Esophagus muscularis mucosa (tissue), 4 donors: ENCODE results near the gene WDR62. TPM values are rescaled to one million over a fixed set of nuclear protein-coding genes. Genes with fewer than 3 reads are reported as not detected.

Source experiments
- DNase-seq: peaks from one replicate; pipeline ENCODE4 v3.0.0-alpha.2; 2017; ENCODE audit errors: extremely low spot score
- H3K27ac ChIP-seq, 4 donors: fragments of 200-600 bp; sonication (generic); replicated peaks in 1 of 4; 1 replicate in 3 of 4; 2 replicates in 1 of 4; pipeline ENCODE4 v1.5.1; 2016 to 2019; ENCODE audit warnings: mild to moderate bottlenecking in 1 of 4
- H3K27me3 ChIP-seq, 4 donors: fragments of 200-600 bp; sonication (generic); one replicate each; pipeline versions ENCODE4 v1.5.1 to v1.6.0; 2016 to 2019
- H3K36me3 ChIP-seq, 4 donors: fragments of 200-600 bp; sonication (generic); one replicate each; pipeline ENCODE4 v1.5.1; 2016 to 2019
- H3K4me1 ChIP-seq, 4 donors: fragments of 200-600 bp; sonication (generic); one replicate each; pipeline ENCODE4 v1.5.1; 2016 to 2019
- H3K4me3 ChIP-seq, 4 donors: fragments of 200-600 bp; sonication (generic); 1 replicate in 2 of 4; 2 replicates in 2 of 4; pipeline ENCODE4 v1.5.1; 2016 to 2019; ENCODE audit warnings: mild to moderate bottlenecking in 4 of 4, moderate library complexity in 1 of 4
- H3K9me3 ChIP-seq, 4 donors: fragments of 200-600 bp; sonication (generic); 1 replicate in 3 of 4; 2 replicates in 1 of 4; pipeline ENCODE4 v1.5.1; 2016 to 2019
- EP300 ChIP-seq: sonication (generic); formaldehyde crosslinking; IDR thresholded peaks from one replicate; pipeline ENCODE4 v1.6.1; 2017; ENCODE audit warnings: antibody characterized with exemption
- POLR2A ChIP-seq: fragments of 450-650 bp; IDR thresholded peaks from one replicate; pipeline ENCODE4 v1.6.1; 2017; ENCODE audit warnings: antibody characterized with exemption, moderate library complexity, mild to moderate bottlenecking, low read depth
- POLR2AphosphoS5 ChIP-seq, 2 donors: sonication (generic); formaldehyde crosslinking; IDR thresholded peaks; one replicate each; pipeline ENCODE4 v1.6.1; 2017; ENCODE audit warnings: antibody characterized with exemption in 2 of 2
- WGBS: methylation state at CpG from one replicate; pipeline ENCODE4 v1.1.5; 2018; 5-methylcytosine and 5-hydroxymethylcytosine counted together
- intact Hi-C: fragments of 100-400 bp; cut with DNase I; formaldehyde crosslinking; loops from one replicate; pipeline ENCODE4 v1.15.1; 2023
- total RNA-seq, 4 donors: library from RNA; depleted of rRNA; stranded (reverse); fragments of >200 nt; gene quantifications; one replicate each; pipeline versions ENCODE4 v1.1.0 to v1.2.1, GENCODE V29; 2016
- TF ChIP-seq, protein P1 (sequence below), 3 experiments: fragments of 200-600 bp in 2 of 3; fragments of 450-650 bp in 1 of 3; sonication (generic) in 2 of 3; IDR thresholded peaks; one replicate each; pipeline ENCODE4 v1.5.1; 2017 to 2019; ENCODE audit warnings: antibody characterized with exemption in 3 of 3, mild to moderate bottlenecking in 2 of 3, moderate library complexity in 1 of 3

Gene WDR62
- total RNA-seq, 4 donors from 2014 or later: 0.26 to 0.52 (median 0.50) TPM; not detected in 1

DNA sequence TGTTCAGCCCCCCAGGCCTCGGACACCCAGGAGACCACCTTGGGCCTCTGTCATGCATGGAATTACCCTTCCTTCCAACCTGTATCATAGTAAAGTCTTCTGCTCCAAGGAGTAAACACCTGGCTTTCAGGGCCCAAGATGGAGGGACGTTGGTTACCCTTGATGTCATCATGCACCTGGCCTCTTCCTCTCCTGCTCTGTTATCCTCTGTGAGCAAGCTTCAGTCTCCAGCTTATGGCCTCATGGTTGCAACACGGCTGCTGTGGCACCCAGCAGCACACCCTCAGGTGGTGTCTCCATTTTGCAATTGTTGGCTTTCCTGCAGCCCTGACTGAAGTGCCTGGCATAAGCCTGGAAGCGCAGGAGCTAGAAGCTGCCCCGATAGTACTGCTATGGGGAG is 52.3 kb downstream of the WDR62 start:
- WGBS: 93% methylated on average over 5 of the region's 5 CpGs
- Histone ChIP-seq H3K4me3 (no peak overlapping the region), H3K4me1 (no peaks in the 10 kb centered on the region), H3K9me3 (no peaks in the 10 kb centered on the region), H3K36me3 (peaks cover 4 to 49% (median 24%) of the 10 kb centered on the region in 4 donors), H3K27me3 (no peaks in the 10 kb centered on the region), H3K27ac (no peak overlapping the region)
- TF ChIP-seq POLR2A (no peak), POLR2AphosphoS5 (IDR thresholded peaks at IDR 0.05) (no peak), EP300 (no peak)
- TF ChIP-seq, protein P1, sequence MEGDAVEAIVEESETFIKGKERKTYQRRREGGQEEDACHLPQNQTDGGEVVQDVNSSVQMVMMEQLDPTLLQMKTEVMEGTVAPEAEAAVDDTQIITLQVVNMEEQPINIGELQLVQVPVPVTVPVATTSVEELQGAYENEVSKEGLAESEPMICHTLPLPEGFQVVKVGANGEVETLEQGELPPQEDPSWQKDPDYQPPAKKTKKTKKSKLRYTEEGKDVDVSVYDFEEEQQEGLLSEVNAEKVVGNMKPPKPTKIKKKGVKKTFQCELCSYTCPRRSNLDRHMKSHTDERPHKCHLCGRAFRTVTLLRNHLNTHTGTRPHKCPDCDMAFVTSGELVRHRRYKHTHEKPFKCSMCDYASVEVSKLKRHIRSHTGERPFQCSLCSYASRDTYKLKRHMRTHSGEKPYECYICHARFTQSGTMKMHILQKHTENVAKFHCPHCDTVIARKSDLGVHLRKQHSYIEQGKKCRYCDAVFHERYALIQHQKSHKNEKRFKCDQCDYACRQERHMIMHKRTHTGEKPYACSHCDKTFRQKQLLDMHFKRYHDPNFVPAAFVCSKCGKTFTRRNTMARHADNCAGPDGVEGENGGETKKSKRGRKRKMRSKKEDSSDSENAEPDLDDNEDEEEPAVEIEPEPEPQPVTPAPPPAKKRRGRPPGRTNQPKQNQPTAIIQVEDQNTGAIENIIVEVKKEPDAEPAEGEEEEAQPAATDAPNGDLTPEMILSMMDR (IDR thresholded peaks at IDR 0.05): no peak
- intact Hi-C loops: no loop called here
- no peak for DNase-seq

DNA sequence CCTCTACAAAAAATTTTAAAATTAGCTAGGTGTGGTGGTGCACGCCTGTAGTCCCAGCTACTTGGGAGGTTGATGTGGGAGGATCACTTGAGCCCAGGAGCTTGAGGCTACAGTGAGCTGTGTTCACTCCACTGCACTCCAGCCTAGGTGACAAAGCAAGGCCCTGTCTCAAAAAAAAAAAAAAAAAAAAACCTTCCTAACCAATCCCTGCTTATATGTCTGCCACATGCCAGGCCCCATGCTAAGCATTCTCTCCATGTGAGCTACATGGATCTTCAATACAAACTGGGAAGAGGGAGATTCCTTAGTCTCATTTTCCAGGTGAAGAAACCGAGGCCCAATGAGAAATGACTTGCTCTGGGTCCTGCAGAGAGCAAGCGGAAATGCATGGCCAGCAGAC is 54.0 kb downstream of the WDR62 start:
- peaks cover 14 to 65% (median 40%) of the 10 kb centered on the region in 4 donors for H3K36me3 ChIP-seq
- TF ChIP-seq EP300 (no peak), POLR2A (no peak), POLR2AphosphoS5 (IDR thresholded peaks at IDR 0.05) (no peak)
- TF ChIP-seq, protein P1 (IDR thresholded peaks at IDR 0.05): no peak
- H3K4me1 ChIP-seq: peaks cover 5 to 12% (median 7%) of the 10 kb centered on the region in 4 donors
- DNase-seq: no peak
- H3K4me3 ChIP-seq: no peak overlapping the region
- WGBS: 95% methylated on average over 3 of the region's 3 CpGs
- H3K9me3 ChIP-seq: no peaks in the 10 kb centered on the region
- intact Hi-C loops: no loop called here
- H3K27me3 ChIP-seq: no peaks in the 10 kb centered on the region
- no peak overlapping the region for H3K27ac ChIP-seq

DNA sequence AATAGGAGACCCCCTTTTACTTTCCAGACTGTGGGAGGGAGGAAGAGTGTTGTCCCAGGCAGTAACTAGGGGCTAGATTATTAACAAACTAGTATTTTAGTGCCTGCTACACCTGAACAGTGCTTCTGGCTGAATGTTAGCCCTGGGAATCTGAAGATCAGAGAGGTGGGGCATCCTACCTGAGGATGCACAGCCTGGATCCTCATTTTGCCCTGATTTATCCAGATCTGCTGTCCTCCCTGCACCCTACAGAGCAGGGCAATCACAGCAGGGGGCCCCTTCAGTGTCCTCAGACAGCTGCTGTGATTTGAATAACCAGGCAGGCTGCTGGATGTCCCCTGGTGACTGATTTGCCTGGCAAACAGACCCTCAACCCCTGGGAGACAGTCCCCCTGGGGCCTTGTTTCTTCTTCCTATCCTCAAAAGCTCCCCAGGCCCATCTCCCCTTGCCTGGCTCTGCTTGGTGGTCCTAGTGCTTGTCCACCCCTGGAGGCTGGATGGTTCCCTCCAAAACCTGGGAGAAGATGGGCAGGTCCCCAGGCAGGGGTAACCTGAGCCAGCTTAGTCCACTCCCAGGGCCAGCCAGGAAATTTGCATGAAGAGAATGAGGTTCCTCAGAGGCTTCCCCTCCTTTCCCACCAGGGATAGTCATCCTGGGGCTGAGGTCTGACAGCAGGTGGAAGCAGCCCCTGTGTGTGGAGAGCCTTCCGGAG is 55.9 kb downstream of the WDR62 start, which contains the start of gene OVOL3:
OVOL3 (plus strand) TSS at position 657 of the 713 bp plus-strand sequence. CDS start 60 bp downstream, outside the sequence.
- Histone ChIP-seq H3K4me3 (no peak within 1 kb of the TSS), H3K36me3 (peaks cover 14 to 65% (median 40%) of the 10 kb centered on the region in 4 donors), H3K27ac (no peak within 1 kb of the TSS), H3K4me1 (peaks cover 10 to 18% (median 14%) of the 10 kb centered on the region in 4 donors), H3K27me3 (no peaks in the 10 kb centered on the region), H3K9me3 (no peaks in the 10 kb centered on the region)
- intact Hi-C loops: loop anchor here (5.0 kb wide), 2 partner anchors 53 to 113 kb away; partner anchors contain the start of gene SDHAF1
- no peak for TF ChIP-seq POLR2AphosphoS5 (IDR thresholded peaks at IDR 0.05)
- TF ChIP-seq POLR2A: no peak
- TF ChIP-seq, protein P1 (IDR thresholded peaks at IDR 0.05): no peak
- no peak for TF ChIP-seq EP300
- 67% methylated on average over 1 of the region's 1 CpG for WGBS
- DNase-seq: no peak

DNA sequence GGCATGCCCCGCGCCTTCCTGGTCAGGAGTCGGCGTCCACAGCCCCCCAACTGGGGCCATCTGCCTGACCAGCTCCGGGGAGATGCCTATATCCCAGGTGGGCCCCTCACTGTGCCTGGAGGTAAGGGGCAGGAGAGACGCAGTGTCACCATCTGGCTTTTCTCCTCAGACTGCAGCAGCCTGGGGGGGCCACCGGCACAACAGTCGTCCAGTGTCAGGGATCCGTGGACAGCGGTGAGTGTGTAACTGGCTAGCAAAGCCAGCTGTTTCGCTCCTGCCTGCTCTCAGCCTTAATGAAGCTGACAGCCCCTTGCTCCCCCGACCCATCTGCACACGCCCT is 56.5 kb downstream of the WDR62 start:
- intact Hi-C loops: loop anchor here (5.0 kb wide), 2 partner anchors 54 to 114 kb away; partner anchors contain the start of gene SDHAF1
- Histone ChIP-seq H3K4me1 (peaks cover 15 to 23% (median 19%) of the 10 kb centered on the region in 4 donors), H3K27ac (no peak overlapping the region), H3K9me3 (no peaks in the 10 kb centered on the region), H3K4me3 (no peak overlapping the region), H3K36me3 (peaks cover 14 to 62% (median 40%) of the 10 kb centered on the region in 4 donors), H3K27me3 (no peaks in the 10 kb centered on the region)
- TF ChIP-seq, protein P1 (IDR thresholded peaks at IDR 0.05): no peak
- no peak for TF ChIP-seq EP300
- no peak for TF ChIP-seq POLR2A
- TF ChIP-seq POLR2AphosphoS5 (IDR thresholded peaks at IDR 0.05): no peak
- DNase-seq: no peak
- 77% methylated on average over 11 of the region's 13 CpGs for WGBS
